RWPE2 (cell line): ENCODE measurements around the gene WDR86.

Experiments used
- ATAC-seq: fragments of 200-7000 bp; cut with Tn5 transposase; 3 replicates; pipeline ENCODE4 v1.9.1; 2021; ENCODE audit warnings: low read depth
- DNase-seq: peaks from one replicate; pipeline ENCODE4 v3.0.0-alpha.2; 2020; ENCODE audit warnings: low spot score
- H3K27ac ChIP-seq: fragments of 450-650 bp; 2 replicates; pipeline ENCODE4 v1.5.1; 2017; ENCODE audit warnings: mild to moderate bottlenecking; ENCODE audit not compliant: poor library complexity, severe bottlenecking
- H3K27me3 ChIP-seq: fragments of 250-450 bp; sonication (Bioruptor Pico); 2 replicates; pipeline ENCODE4 v1.5.1; 2021; ENCODE audit warnings: mild to moderate bottlenecking, moderate library complexity; ENCODE audit not compliant: insufficient read depth, poor library complexity, severe bottlenecking
- H3K36me3 ChIP-seq: fragments of 250-450 bp; sonication (Bioruptor Pico); 2 replicates; pipeline ENCODE4 v1.5.1; 2020; ENCODE audit warnings: low read depth, mild to moderate bottlenecking, moderate library complexity
- H3K4me1 ChIP-seq: fragments of 250-450 bp; sonication (Bioruptor Pico); 2 replicates; pipeline ENCODE4 v1.5.1; 2021; ENCODE audit warnings: mild to moderate bottlenecking, moderate library complexity; ENCODE audit not compliant: insufficient read depth, poor library complexity, severe bottlenecking
- H3K4me3 ChIP-seq: fragments of 250-450 bp; sonication (Bioruptor Pico); 2 replicates; pipeline ENCODE4 v1.5.1; 2021; ENCODE audit warnings: mild to moderate bottlenecking, moderate library complexity; ENCODE audit not compliant: severe bottlenecking
- H3K9me3 ChIP-seq: fragments of 250-450 bp; sonication (Bioruptor Pico); 2 replicates; pipeline ENCODE4 v1.5.1; 2021; ENCODE audit warnings: mild to moderate bottlenecking, moderate library complexity; ENCODE audit not compliant: severe bottlenecking
- CTCF ChIP-seq: fragments of 450-650 bp; IDR thresholded peaks from one replicate; pipeline ENCODE4 v1.5.1; 2017; ENCODE audit warnings: mild to moderate bottlenecking, moderate library complexity; ENCODE audit not compliant: poor library complexity, severe bottlenecking

The WDR86 gene

GRCh38 chr7:151339651-151340382, 70.0 kb downstream of the WDR86 start:
- DNase-seq (no peak), ATAC-seq (no peak)
- peaks cover 6% of the 10 kb centered on the region; the same call in 1 of the 2 replicates for H3K36me3 ChIP-seq
- TF ChIP-seq CTCF = no peak
- H3K9me3 ChIP-seq = no peaks in the 10 kb centered on the region
- no peaks in the 10 kb centered on the region for H3K27me3 ChIP-seq
- no peak overlapping the region for H3K27ac ChIP-seq
- H3K4me1 ChIP-seq = no peaks in the 10 kb centered on the region
- no peak overlapping the region for H3K4me3 ChIP-seq

- ATAC-seq = no peak
These were observed 71.0 kb downstream of the WDR86 start for GRCh38 chr7:151338809-151339208.

GRCh38 chr7:151337346-151337745, 72.5 kb downstream of the WDR86 start:
- TF ChIP-seq CTCF = no peak
- H3K4me1 ChIP-seq = no peaks in the 10 kb centered on the region
- H3K4me3 ChIP-seq = no peak overlapping the region
- no peaks in the 10 kb centered on the region for H3K9me3 ChIP-seq
- no peak for DNase-seq
- H3K27ac ChIP-seq = no peak overlapping the region
- no peaks in the 10 kb centered on the region for H3K27me3 ChIP-seq
- no peak for ATAC-seq
- H3K36me3 ChIP-seq = no peaks in the 10 kb centered on the region

More at GRCh38 chr7:151338809-151339208, 71.0 kb downstream of the WDR86 start:
- Histone ChIP-seq H3K4me3 (no peak overlapping the region), H3K27me3 (no peaks in the 10 kb centered on the region), H3K27ac (no peak overlapping the region), H3K9me3 (no peaks in the 10 kb centered on the region), H3K4me1 (no peaks in the 10 kb centered on the region), H3K36me3 (0 out of 2 replicates have a peak, but pooled peaks cover 6% of the 10 kb centered on the region)
- no peak for DNase-seq
- TF ChIP-seq CTCF = no peak

GRCh38 chr7:151336027-151336708, 73.7 kb downstream of the WDR86 start:
- Histone ChIP-seq H3K27ac (no peak overlapping the region), H3K4me3 (no peak overlapping the region), H3K27me3 (no peaks in the 10 kb centered on the region), H3K36me3 (no peaks in the 10 kb centered on the region), H3K4me1 (no peaks in the 10 kb centered on the region), H3K9me3 (no peaks in the 10 kb centered on the region)
- TF ChIP-seq CTCF = no peak
- ATAC-seq (no peak), DNase-seq (no peak)

GRCh38 chr7:151334628-151335027, 75.2 kb downstream of the WDR86 start:
- TF ChIP-seq CTCF = no peak
- H3K27me3 ChIP-seq = no peaks in the 10 kb centered on the region
- H3K4me1 ChIP-seq = no peaks in the 10 kb centered on the region
- DNase-seq (no peak), ATAC-seq (no peak)
- H3K27ac ChIP-seq = no peak overlapping the region
- no peak overlapping the region for H3K4me3 ChIP-seq
- H3K9me3 ChIP-seq = no peaks in the 10 kb centered on the region
- H3K36me3 ChIP-seq = no peaks in the 10 kb centered on the region
